Measurements from ENCODE around the gene CFAP61.

Gene CFAP61

GRCh38 chr20:20085812-20086211, 33.5 kb downstream of the CFAP61 start:
- H3K4me3 ChIP-seq (ENCODE audit: low read depth, low read length) = no peak overlapping the region
- no peaks in the 10 kb centered on the region for H3K36me3 ChIP-seq (replicated peaks)
- TF ChIP-seq, protein P1, sequence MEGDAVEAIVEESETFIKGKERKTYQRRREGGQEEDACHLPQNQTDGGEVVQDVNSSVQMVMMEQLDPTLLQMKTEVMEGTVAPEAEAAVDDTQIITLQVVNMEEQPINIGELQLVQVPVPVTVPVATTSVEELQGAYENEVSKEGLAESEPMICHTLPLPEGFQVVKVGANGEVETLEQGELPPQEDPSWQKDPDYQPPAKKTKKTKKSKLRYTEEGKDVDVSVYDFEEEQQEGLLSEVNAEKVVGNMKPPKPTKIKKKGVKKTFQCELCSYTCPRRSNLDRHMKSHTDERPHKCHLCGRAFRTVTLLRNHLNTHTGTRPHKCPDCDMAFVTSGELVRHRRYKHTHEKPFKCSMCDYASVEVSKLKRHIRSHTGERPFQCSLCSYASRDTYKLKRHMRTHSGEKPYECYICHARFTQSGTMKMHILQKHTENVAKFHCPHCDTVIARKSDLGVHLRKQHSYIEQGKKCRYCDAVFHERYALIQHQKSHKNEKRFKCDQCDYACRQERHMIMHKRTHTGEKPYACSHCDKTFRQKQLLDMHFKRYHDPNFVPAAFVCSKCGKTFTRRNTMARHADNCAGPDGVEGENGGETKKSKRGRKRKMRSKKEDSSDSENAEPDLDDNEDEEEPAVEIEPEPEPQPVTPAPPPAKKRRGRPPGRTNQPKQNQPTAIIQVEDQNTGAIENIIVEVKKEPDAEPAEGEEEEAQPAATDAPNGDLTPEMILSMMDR (IDR thresholded peaks at IDR 0.05; ENCODE audit: low read depth, low read length, missing control alignments) = no peak
- in situ Hi-C loops (cut with HindIII; ENCODE audit: low pct_ligation_motif_present, low sequenced_read_pairs) = no loop called here
- no peak overlapping the region for H3K27ac ChIP-seq
- no peaks in the 10 kb centered on the region for H3K27me3 ChIP-seq (replicated peaks)
- no peak for DNase-seq

DNA sequence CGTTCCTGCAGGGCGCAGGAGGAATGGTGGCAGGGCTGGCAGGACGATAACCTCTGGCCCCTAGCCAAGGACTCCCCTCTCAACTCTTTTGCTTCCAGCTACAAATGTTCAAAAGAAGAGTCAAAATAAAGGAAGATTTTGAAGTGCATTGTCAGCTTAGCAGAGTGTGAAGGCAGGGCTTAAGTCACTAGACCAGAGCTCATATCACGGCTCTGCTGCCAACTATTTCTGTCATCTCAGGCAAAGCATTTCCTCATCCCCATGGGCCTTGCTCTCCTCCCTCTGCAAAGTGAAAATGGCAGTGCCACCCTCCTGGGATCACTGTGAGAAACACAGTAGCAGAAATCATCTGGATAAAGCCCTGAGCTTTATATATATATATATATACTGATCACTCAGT, 36.7 kb downstream of the CFAP61 start:
- in situ Hi-C loops (cut with HindIII; ENCODE audit: low pct_ligation_motif_present, low sequenced_read_pairs) = no loop called here
- DNase-seq = no peak
- TF ChIP-seq, protein P1 (IDR thresholded peaks at IDR 0.05; ENCODE audit: low read depth, low read length, missing control alignments) = no peak

GRCh38 chr20:20089939-20090338, 37.6 kb downstream of the CFAP61 start:
- Histone ChIP-seq H3K27ac (no peak overlapping the region), H3K4me3 (ENCODE audit: low read depth, low read length) (no peak overlapping the region), H3K27me3 (replicated peaks) (no peaks in the 10 kb centered on the region), H3K36me3 (replicated peaks) (no peaks in the 10 kb centered on the region)
- TF ChIP-seq, protein P1 (IDR thresholded peaks at IDR 0.05; ENCODE audit: low read depth, low read length, missing control alignments) = no peak
- DNase-seq = no peak
- in situ Hi-C loops (cut with HindIII; ENCODE audit: low pct_ligation_motif_present, low sequenced_read_pairs) = no loop called here

More for the DNA sequence above, 36.7 kb downstream of the CFAP61 start:
- no peak overlapping the region for H3K4me3 ChIP-seq (ENCODE audit: low read depth, low read length)
- no peak overlapping the region for H3K27ac ChIP-seq
- H3K36me3 ChIP-seq (replicated peaks) = no peaks in the 10 kb centered on the region
- no peaks in the 10 kb centered on the region for H3K27me3 ChIP-seq (replicated peaks)

- in situ Hi-C loops (cut with HindIII; ENCODE audit: low pct_ligation_motif_present, low sequenced_read_pairs) = no loop called here
- H3K27ac ChIP-seq = no peak overlapping the region
- no peaks in the 10 kb centered on the region for H3K27me3 ChIP-seq (replicated peaks)
- no peak overlapping the region for H3K4me3 ChIP-seq (ENCODE audit: low read depth, low read length)
- TF ChIP-seq, protein P1 (IDR thresholded peaks at IDR 0.05; ENCODE audit: low read depth, low read length, missing control alignments) = no peak
- DNase-seq = no peak
- H3K36me3 ChIP-seq (replicated peaks) = no peaks in the 10 kb centered on the region
These were observed 40.5 kb downstream of the CFAP61 start for GRCh38 chr20:20092827-20093226.

DNA sequence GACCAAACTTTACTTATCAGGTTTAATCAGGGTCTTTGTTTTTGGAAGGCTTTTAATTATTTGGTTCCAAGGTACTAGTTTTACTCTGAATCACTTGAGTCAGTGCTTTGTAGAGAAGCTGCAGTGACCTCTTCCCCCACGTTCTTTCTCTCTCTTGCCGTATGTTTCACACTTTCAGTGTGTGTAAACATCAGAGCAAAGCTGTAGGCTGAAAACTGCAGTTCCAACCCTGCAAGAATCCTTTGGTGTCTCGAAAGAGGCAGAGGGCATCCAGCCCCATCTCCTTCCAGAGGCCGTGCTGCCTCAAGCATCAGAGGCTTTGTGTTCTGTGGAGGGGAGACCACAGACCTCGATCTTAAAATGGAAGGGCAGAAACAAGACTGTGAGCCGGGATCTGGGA, 42.1 kb downstream of the CFAP61 start:
- Histone ChIP-seq H3K27me3 (replicated peaks) (no peaks in the 10 kb centered on the region), H3K4me3 (ENCODE audit: low read depth, low read length) (no peak overlapping the region), H3K36me3 (replicated peaks) (no peaks in the 10 kb centered on the region), H3K27ac (no peak overlapping the region)
- TF ChIP-seq, protein P1 (IDR thresholded peaks at IDR 0.05; ENCODE audit: low read depth, low read length, missing control alignments) = no peak
- in situ Hi-C loops (cut with HindIII; ENCODE audit: low pct_ligation_motif_present, low sequenced_read_pairs) = no loop called here
- DNase-seq = no peak

GRCh38 chr20:20095114-20095872, 43.0 kb downstream of the CFAP61 start:
- no peak for DNase-seq
- H3K27me3 ChIP-seq (replicated peaks) = no peaks in the 10 kb centered on the region
- TF ChIP-seq, protein P1 (IDR thresholded peaks at IDR 0.05; ENCODE audit: low read depth, low read length, missing control alignments) = no peak
- H3K36me3 ChIP-seq (replicated peaks) = no peaks in the 10 kb centered on the region
- in situ Hi-C loops (cut with HindIII; ENCODE audit: low pct_ligation_motif_present, low sequenced_read_pairs) = no loop called here
- H3K4me3 ChIP-seq (ENCODE audit: low read depth, low read length) = no peak overlapping the region
- no peak overlapping the region for H3K27ac ChIP-seq
